WI38 (cell line): ENCODE results near the gene CDC42EP1.
A peak's percentile ranks its signal among the peaks of the same experiment; 100 is the strongest.
"Not testable (repeated sequence)": the region's sequence is repeated elsewhere in the genome, so short reads cannot be mapped to it uniquely, and the experiment has no call there.

ENCODE experiments used
- H3K4me3 ChIP-seq: 2 replicates; pipeline ENCODE4 v1.5.1; 2011; ENCODE audit warnings: low read depth, mild to moderate bottlenecking, control low read depth, low read length
- TF ChIP-seq, protein P1 (sequence below): IDR thresholded peaks from 2 replicates; pipeline ENCODE4 v1.5.1; 2012; ENCODE audit warnings: low read depth, mild to moderate bottlenecking, control low read depth, low read length

CDC42EP1 gene

DNA sequence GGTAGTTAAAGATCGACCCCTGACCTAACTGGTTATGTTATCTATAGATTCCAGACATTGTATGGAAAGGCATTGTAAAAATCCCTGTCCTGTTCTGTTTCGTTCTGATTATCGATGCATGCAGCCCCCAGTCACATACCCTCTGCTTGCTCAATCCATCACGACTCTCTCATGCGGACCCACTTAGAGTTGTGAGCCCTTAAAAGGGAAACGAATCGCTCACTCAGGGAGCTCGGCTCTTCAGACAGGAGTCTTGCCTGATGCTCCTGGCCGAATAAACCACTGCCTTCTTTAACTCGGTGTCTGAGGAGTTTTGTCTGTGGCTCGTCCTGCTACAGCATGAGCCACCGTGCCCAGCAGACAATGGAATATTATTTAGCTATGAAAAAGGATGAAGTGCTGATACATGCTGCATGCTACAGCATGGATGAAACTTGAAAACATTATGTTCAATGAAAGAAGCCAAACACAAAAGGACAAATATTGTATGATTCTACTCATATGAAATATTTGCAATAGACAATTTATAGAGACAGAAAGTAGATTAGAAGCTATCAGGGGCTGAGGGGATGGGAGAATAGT is 31.6 kb downstream of the CDC42EP1 start:
- 0 out of 2 replicates have a peak overlapping the region, but pooled peaks have one; percentile 8 for H3K4me3 ChIP-seq
- TF ChIP-seq, protein P1, sequence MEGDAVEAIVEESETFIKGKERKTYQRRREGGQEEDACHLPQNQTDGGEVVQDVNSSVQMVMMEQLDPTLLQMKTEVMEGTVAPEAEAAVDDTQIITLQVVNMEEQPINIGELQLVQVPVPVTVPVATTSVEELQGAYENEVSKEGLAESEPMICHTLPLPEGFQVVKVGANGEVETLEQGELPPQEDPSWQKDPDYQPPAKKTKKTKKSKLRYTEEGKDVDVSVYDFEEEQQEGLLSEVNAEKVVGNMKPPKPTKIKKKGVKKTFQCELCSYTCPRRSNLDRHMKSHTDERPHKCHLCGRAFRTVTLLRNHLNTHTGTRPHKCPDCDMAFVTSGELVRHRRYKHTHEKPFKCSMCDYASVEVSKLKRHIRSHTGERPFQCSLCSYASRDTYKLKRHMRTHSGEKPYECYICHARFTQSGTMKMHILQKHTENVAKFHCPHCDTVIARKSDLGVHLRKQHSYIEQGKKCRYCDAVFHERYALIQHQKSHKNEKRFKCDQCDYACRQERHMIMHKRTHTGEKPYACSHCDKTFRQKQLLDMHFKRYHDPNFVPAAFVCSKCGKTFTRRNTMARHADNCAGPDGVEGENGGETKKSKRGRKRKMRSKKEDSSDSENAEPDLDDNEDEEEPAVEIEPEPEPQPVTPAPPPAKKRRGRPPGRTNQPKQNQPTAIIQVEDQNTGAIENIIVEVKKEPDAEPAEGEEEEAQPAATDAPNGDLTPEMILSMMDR: no peak

GRCh38 chr22:37594237-37594636 is 34.0 kb downstream of the CDC42EP1 start:
- TF ChIP-seq, protein P1: no peak

GRCh38 chr22:37599153-37599552 is 38.9 kb downstream of the CDC42EP1 start:
- TF ChIP-seq, protein P1: no peak
- H3K4me3 ChIP-seq: no peak overlapping the region

More at GRCh38 chr22:37594237-37594636, 34.0 kb downstream of the CDC42EP1 start:
- H3K4me3 ChIP-seq: no peak overlapping the region

GRCh38 chr22:37601203-37601539 is 40.9 kb downstream of the CDC42EP1 start:
- no peak overlapping the region for H3K4me3 ChIP-seq
- TF ChIP-seq, protein P1: no peak

DNA sequence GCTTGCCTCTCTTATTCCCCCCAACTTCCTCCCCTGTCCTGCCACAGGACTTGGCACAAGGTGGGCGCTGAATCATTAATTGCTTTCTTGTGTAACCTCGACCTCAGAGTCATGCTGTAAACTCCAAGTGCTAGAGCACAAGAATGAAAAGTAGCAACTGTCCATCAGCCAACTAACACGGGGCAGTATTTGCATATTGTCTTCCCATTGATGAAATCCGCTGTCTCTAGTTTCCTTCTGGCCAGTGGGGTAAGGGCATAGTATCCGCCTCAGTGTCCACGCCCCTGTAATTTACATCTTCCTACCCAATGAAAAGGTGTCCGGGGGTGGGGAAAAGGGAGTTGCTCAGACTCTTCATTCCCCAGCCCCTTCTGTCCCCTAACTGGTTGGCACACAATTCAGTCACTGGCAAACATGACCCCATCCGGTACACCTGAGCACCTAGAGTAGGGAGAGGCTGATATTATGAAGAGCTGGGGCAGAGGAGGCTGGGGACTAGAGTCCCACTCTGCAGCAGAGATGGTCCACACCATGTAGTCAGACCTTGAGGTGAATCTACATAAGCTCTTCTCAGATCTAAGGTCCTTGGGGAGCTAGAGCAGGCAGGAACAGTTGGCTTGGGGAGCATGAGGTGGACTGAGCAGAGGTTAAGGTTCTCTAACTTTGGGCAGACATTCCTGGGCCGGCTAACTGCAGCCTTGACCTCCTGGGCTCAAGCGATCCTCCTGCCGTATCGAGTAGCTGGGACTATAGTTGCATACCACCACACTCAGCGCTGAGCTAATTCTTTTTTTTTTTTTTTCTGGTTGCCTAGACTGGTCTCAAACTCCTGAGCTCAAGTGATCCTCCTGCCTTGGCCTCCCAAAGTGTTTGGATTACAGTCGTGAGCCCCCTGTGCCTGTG is 41.5 kb downstream of the CDC42EP1 start:
- H3K4me3 ChIP-seq: no peak overlapping the region
- TF ChIP-seq, protein P1: no peak

DNA sequence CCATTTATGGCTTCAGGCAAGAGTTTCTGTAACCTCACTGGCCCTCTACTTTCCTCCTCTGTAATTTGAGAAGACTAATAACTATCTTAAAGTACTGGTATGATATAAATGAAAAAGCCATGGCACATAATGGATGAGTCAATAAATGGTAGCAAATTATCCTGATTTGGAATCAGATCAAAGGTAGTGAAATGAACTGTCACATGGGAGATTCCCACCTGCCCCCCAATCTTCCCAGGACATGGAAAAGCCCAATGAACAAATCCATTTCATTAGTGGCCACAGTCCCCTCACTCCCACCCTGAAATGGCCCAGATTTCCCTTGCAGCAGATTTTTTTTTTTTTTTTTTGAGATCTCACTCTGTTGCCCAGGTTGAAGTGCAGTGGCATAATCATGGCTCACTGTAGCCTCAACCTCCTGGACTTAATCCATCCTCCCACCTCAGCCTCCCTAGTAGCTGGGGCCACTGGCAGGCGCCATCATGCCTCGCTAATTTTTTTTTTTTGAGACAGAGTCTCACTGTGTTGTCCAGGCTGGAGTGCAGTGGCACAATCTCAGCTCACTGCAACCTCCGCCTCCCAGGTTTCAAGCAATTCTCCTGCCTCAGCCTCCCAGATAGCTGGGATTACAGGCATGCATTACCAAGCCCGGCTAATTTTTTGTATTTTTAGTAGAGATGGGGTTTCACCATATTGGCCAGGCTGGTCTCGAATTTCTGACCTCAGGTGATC is 42.4 kb downstream of the CDC42EP1 start:
- not testable (repeated sequence) for H3K4me3 ChIP-seq

- H3K4me3 ChIP-seq: no peak overlapping the region
- TF ChIP-seq, protein P1: no peak
Observed at GRCh38 chr22:37604074-37604473, 43.8 kb downstream of the CDC42EP1 start.
